GM12878 (cell line): ENCODE measurements around the gene NTRK3.

Source experiments
- EP300 ChIP-seq, 2 experiments: fragments of 150-350 bp in 1 of 2; IDR thresholded peaks; 2 replicates each; pipeline ENCODE4 v1.6.1; 2011 to 2012; ENCODE audit warnings: low read depth in 2 of 2, low read length in 2 of 2, borderline replicate concordance in 1 of 2, improper control_type of control experiment in 1 of 2, inconsistent platforms in 1 of 2; ENCODE audit not compliant: control insufficient read depth in 1 of 2
- EZH2 ChIP-seq: IDR thresholded peaks from 2 replicates; pipeline ENCODE4 v1.6.1; 2012; ENCODE audit warnings: low read depth, mild to moderate bottlenecking, control low read depth, inconsistent platforms, low read length, borderline replicate concordance; ENCODE audit not compliant: control insufficient read depth
- GABPA ChIP-seq: IDR thresholded peaks from 2 replicates; pipeline ENCODE4 v1.6.1; 2014; ENCODE audit warnings: antibody characterized with exemption, low read depth, mild to moderate bottlenecking, inconsistent platforms
- RFX5 ChIP-seq: IDR thresholded peaks from 2 replicates; pipeline ENCODE4 v1.6.1; 2011; ENCODE audit warnings: low read depth, low read length, improper control_type of control experiment
- SP1 ChIP-seq: IDR thresholded peaks from one replicate; pipeline ENCODE4 v1.6.1; 2011; ENCODE audit warnings: low read depth, low read length
- SPI1 ChIP-seq: IDR thresholded peaks from 2 replicates; pipeline ENCODE4 v1.6.1; 2011; ENCODE audit warnings: low read depth, mild to moderate bottlenecking, low read length, moderate library complexity, borderline replicate concordance; ENCODE audit not compliant: insufficient read depth
- SUPT20H ChIP-seq: IDR thresholded peaks from 2 replicates; pipeline ENCODE4 v1.6.1; 2011; ENCODE audit warnings: low read depth, mild to moderate bottlenecking, low read length, moderate library complexity, borderline replicate concordance; ENCODE audit not compliant: control insufficient read depth
- TAF1 ChIP-seq: IDR thresholded peaks from 2 replicates; pipeline ENCODE4 v1.6.1; 2011; ENCODE audit warnings: mild to moderate bottlenecking, low read depth, low read length, borderline replicate concordance
- TF ChIP-seq, protein P1 (sequence below), 3 experiments: IDR thresholded peaks in 2 of 3; conservative IDR thresholded peaks in 1 of 3; 2 replicates each; pipeline ENCODE4 v1.5.1; 2011; ENCODE audit warnings: low read depth in 3 of 3, low read length in 3 of 3, mild to moderate bottlenecking in 3 of 3, control low read depth in 2 of 3, moderate library complexity in 2 of 3, inconsistent platforms in 1 of 3, mixed read lengths in 1 of 3; ENCODE audit not compliant: control insufficient read depth in 2 of 3, insufficient read depth in 1 of 3; ENCODE audit errors: extremely low read depth in 1 of 3
- TF ChIP-seq, protein P2 (sequence below): IDR thresholded peaks from 2 replicates; pipeline ENCODE4 v1.6.1; 2012; ENCODE audit warnings: mild to moderate bottlenecking, low read depth, low read length
- TF ChIP-seq, protein P3 (sequence below): IDR thresholded peaks from 2 replicates; pipeline ENCODE4 v1.6.1; 2011; ENCODE audit warnings: borderline replicate concordance, low read depth, mild to moderate bottlenecking, moderate library complexity, low read length; ENCODE audit not compliant: insufficient read depth, poor library complexity, severe bottlenecking
- TF ChIP-seq, protein P4 (sequence below): fragments of 150-350 bp; IDR thresholded peaks from 2 replicates; pipeline ENCODE4 v1.6.1; 2014; ENCODE audit warnings: mild to moderate bottlenecking, low read depth, low read length

DNA sequence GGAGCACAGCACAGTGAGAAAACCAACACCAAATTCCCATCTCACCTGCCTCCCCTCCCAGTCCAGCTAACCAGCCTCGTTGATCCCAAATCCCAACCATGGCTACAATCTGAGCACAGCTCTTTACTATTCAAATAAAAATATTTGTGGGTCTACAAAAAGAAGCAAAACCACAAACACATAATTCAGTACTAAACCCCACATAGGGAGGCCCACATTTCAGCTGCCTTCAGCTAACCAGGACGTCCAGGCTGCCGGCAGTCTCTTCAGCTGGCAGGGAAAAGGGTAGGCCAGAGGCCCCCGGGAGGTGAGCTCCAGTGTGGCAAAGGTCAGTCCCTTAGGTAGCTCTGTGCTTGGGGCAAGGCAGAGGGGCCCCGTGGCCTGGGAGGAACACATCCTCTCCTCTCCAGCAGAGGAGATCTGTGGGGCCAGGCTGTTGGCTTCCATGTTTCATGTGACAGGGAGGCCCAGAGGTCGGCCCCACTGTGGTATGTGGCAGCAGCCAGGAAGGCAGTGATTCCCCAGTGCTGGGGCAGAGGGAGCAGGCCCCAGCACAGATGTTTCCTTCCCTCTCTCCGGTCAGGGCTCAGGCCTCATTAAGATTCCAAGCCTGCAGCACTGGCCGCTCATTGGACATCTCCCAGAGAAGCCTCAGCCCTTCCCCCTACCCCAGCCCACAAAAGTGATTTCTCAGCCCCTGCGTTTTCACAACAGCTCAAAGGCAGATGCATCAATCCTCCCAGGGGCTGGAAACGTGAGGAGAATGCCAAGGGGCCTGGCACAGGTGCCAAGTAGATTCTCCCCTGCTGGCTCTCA lies 381.4 kb downstream of the NTRK3 start:
- TF ChIP-seq, protein P1, sequence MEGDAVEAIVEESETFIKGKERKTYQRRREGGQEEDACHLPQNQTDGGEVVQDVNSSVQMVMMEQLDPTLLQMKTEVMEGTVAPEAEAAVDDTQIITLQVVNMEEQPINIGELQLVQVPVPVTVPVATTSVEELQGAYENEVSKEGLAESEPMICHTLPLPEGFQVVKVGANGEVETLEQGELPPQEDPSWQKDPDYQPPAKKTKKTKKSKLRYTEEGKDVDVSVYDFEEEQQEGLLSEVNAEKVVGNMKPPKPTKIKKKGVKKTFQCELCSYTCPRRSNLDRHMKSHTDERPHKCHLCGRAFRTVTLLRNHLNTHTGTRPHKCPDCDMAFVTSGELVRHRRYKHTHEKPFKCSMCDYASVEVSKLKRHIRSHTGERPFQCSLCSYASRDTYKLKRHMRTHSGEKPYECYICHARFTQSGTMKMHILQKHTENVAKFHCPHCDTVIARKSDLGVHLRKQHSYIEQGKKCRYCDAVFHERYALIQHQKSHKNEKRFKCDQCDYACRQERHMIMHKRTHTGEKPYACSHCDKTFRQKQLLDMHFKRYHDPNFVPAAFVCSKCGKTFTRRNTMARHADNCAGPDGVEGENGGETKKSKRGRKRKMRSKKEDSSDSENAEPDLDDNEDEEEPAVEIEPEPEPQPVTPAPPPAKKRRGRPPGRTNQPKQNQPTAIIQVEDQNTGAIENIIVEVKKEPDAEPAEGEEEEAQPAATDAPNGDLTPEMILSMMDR (IDR thresholded peaks at IDR 0.05 in 2 of 3, conservative IDR thresholded peaks at IDR 0.05 in 1 of 3; ENCODE audit: control insufficient read depth in 2 of 3, extremely low read depth in 1 of 3, insufficient read depth in 1 of 3, low read depth in 3 of 3, low read length in 3 of 3), result no peak
- TF ChIP-seq, protein P2, sequence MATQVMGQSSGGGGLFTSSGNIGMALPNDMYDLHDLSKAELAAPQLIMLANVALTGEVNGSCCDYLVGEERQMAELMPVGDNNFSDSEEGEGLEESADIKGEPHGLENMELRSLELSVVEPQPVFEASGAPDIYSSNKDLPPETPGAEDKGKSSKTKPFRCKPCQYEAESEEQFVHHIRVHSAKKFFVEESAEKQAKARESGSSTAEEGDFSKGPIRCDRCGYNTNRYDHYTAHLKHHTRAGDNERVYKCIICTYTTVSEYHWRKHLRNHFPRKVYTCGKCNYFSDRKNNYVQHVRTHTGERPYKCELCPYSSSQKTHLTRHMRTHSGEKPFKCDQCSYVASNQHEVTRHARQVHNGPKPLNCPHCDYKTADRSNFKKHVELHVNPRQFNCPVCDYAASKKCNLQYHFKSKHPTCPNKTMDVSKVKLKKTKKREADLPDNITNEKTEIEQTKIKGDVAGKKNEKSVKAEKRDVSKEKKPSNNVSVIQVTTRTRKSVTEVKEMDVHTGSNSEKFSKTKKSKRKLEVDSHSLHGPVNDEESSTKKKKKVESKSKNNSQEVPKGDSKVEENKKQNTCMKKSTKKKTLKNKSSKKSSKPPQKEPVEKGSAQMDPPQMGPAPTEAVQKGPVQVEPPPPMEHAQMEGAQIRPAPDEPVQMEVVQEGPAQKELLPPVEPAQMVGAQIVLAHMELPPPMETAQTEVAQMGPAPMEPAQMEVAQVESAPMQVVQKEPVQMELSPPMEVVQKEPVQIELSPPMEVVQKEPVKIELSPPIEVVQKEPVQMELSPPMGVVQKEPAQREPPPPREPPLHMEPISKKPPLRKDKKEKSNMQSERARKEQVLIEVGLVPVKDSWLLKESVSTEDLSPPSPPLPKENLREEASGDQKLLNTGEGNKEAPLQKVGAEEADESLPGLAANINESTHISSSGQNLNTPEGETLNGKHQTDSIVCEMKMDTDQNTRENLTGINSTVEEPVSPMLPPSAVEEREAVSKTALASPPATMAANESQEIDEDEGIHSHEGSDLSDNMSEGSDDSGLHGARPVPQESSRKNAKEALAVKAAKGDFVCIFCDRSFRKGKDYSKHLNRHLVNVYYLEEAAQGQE, result no peak
- TF ChIP-seq EZH2 (no peak), SP1 (no peak), SPI1 (no peak), SUPT20H (no peak), RFX5 (no peak), TAF1 (no peak), EP300 (IDR thresholded peaks at IDR 0.05; ENCODE audit: borderline replicate concordance in 1 of 2, control insufficient read depth in 1 of 2, low read depth in 2 of 2, low read length in 2 of 2) (no peak), GABPA (no peak)
- TF ChIP-seq, protein P3, sequence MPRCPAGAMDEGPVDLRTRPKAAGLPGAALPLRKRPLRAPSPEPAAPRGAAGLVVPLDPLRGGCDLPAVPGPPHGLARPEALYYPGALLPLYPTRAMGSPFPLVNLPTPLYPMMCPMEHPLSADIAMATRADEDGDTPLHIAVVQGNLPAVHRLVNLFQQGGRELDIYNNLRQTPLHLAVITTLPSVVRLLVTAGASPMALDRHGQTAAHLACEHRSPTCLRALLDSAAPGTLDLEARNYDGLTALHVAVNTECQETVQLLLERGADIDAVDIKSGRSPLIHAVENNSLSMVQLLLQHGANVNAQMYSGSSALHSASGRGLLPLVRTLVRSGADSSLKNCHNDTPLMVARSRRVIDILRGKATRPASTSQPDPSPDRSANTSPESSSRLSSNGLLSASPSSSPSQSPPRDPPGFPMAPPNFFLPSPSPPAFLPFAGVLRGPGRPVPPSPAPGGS, result no peak
- TF ChIP-seq, protein P4, sequence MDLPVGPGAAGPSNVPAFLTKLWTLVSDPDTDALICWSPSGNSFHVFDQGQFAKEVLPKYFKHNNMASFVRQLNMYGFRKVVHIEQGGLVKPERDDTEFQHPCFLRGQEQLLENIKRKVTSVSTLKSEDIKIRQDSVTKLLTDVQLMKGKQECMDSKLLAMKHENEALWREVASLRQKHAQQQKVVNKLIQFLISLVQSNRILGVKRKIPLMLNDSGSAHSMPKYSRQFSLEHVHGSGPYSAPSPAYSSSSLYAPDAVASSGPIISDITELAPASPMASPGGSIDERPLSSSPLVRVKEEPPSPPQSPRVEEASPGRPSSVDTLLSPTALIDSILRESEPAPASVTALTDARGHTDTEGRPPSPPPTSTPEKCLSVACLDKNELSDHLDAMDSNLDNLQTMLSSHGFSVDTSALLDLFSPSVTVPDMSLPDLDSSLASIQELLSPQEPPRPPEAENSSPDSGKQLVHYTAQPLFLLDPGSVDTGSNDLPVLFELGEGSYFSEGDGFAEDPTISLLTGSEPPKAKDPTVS, result no peak
